Fibroblast of mammary gland (primary cell): ENCODE data around the gene UST.
"Not testable (repeated sequence)": the region's sequence is repeated elsewhere in the genome, so short reads cannot be mapped to it uniquely, and the experiment has no call there.

Experiments used
- DNase-seq: peaks from one replicate; pipeline ENCODE4 v3.0.0-alpha.2; 2010; ENCODE audit warnings: low read depth
- H3K4me3 ChIP-seq: 2 replicates; pipeline ENCODE4 v1.5.1; 2011; ENCODE audit warnings: low read depth, mild to moderate bottlenecking, low read length, moderate library complexity; ENCODE audit not compliant: control insufficient read depth
- TF ChIP-seq, protein P1 (sequence below): conservative IDR thresholded peaks from 2 replicates; pipeline ENCODE4 v1.5.1; 2011; ENCODE audit warnings: low read depth, low read length, inconsistent platforms; ENCODE audit not compliant: control insufficient read depth, insufficient read depth

UST gene

DNA sequence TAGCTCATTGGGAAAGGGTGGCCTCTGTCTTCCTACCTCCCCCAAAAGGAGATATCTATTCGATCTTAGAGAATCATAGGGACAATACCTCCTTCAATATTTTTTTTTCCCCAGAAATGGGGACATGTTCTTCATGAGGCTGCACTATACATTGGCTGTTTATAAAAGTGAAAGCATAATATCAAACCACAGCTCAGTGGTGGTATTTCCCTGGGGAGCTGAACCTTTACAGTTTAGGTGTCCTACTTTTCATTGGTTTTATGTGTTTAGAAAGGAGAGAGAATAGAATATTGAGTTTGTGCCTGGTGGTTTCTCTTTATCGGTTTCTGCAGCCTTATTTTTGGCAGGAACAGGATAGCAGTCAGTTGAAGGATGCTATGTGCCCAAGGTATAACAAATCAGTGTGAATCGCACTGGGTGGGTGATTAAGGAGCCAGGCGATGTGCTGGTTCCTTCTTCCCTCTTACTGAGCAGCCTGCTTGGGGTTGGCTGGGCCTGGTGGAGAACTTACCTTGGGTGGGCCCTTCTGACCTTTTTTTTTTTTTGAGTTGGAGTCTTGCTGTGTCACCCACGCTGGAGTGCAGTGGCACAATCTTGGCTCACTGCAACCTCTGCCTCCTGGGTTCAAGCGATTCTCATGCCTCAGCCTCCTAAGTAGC is 25.2 kb downstream of the UST start:
- TF ChIP-seq, protein P1, sequence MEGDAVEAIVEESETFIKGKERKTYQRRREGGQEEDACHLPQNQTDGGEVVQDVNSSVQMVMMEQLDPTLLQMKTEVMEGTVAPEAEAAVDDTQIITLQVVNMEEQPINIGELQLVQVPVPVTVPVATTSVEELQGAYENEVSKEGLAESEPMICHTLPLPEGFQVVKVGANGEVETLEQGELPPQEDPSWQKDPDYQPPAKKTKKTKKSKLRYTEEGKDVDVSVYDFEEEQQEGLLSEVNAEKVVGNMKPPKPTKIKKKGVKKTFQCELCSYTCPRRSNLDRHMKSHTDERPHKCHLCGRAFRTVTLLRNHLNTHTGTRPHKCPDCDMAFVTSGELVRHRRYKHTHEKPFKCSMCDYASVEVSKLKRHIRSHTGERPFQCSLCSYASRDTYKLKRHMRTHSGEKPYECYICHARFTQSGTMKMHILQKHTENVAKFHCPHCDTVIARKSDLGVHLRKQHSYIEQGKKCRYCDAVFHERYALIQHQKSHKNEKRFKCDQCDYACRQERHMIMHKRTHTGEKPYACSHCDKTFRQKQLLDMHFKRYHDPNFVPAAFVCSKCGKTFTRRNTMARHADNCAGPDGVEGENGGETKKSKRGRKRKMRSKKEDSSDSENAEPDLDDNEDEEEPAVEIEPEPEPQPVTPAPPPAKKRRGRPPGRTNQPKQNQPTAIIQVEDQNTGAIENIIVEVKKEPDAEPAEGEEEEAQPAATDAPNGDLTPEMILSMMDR: no peak
- no peak overlapping the region for H3K4me3 ChIP-seq
- DNase-seq: no peak

DNA sequence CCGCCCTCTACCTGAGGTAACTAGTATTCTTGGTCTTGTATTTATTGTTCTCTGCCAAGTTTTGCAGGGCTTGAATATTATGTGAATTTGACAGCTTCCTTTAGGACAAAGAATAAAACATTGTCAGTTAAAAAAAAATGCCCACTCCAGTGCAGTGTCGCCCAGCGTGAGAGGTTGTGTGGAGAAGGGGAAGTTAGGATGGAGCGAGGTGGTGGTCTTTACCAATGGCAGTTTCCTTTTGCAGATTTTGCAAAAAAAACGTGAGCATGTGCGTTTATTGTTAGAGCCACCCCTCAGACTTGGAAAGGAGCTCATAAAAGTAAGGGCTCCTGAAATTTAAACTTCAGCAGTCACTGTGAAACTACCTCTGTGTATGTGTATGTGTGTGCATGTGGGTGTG is 28.3 kb downstream of the UST start:
- H3K4me3 ChIP-seq: no peak overlapping the region
- TF ChIP-seq, protein P1: no peak
- DNase-seq: no peak

DNA sequence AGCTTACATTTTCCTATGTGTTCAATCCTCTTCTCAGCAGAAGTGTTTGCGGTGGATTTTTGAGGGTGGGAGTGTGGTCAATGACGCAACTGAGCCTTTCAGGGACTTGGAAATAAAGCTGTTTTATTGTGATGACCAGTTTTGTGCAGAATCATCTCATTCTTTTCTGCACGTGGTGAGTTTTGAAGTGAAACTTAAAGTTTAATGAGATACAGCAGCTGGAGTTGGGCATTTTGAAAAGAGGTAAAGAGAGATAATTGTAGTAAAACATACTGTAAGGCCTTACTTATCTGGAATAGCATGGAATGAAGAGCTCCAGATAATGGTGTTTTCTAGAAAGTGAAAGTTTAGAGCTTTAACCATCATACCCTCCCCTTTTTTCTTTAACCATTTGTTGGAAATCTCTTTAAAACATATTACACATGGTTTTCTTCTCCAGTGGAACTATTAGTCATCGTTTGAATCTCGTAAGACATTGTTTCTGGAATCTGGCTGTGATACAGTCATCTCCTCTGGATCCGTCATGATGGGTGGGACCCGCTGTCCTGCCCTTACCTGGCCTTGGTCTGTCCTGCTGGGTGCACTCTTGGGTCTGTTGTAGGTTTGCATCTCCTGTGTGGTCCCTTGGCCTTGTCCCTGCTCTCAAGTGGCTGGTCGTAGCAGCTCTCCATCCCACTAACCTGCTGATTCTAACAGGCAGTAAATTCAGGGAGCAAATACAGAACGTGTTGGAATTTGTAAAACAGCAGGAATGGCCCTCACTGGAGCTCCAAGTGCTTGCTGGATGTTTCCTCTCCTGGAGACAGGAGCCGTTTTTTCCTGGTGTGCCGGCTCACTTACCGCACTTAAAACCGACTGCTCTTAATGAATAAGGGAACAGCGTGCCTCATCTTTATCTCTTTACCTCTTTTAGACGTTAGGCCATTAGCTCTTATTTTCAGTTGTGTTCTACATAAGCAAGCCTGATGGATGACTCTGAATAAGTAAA is 29.8 kb downstream of the UST start:
- H3K4me3 ChIP-seq: peak overlapping the region; percentile 35
- DNase-seq: peak; percentile 92
- TF ChIP-seq, protein P1: no peak

DNA sequence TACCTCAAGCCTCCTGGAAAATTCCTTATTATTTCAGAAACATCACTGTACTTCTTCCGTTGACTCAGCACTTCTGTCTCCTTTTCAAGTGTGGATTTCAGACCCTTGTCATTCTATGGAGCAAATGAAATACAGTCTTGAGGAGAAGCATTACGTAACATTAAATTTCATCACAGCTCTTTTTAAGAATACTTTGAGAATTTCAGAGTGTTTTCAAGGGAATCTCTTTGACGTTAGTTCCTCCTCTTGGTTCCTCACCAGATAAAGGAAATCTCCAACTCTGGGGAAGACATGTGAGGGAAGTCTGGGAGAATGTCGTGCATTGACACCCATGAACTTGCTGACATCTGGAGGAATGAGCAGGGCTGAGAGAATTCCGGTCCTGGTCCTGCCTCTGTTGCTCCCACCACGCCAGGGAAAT is 32.3 kb downstream of the UST start:
- TF ChIP-seq, protein P1: no peak
- H3K4me3 ChIP-seq: no peak overlapping the region
- peak; percentile 71 for DNase-seq

DNA sequence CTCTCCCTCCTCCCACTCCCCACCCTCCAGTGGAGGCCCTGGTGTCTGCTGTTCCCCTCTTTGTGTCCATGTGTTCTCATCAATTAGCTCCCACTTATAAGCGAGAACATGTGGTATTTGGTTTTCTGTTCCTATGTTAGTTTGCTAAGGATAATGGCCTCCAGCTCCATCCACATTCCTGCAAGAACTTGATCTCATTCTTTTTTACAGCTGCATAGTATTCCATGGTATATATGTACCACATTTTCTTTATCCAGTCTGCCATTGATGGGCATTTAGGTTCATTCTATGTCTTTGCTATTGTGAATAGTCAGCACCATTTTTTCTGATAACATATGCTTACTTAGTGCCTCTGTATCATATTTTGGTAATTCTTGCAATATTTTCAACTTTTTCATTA is 33.6 kb downstream of the UST start:
- not testable (repeated sequence) for DNase-seq, H3K4me3 ChIP-seq

DNA sequence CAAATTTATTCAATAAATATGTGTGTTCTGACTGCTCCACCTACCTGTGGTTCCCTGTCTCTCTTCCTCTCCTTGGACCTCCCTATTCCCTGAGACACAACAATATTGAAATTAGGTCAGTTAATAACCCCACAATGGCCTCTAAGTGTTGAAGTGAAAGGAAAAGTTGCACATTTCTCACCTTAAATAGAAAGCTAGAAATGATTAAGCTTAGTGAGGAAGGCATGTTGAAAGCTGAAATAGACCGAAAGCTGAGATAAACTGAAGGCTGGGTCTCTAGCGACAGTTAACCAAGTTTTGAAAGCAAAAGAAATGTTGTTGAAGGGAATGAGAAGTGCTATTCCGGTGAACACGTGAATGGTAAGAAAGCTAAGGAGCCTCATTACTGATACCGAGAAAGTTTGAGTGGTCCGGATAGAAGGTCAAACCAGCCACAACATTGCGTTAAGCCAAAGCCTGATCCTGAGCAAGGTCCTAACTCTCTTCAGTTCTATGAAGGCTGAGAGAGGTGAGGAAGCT is 34.1 kb downstream of the UST start:
- DNase-seq: no peak
- TF ChIP-seq, protein P1: no peak
- H3K4me3 ChIP-seq: no peak overlapping the region

DNA sequence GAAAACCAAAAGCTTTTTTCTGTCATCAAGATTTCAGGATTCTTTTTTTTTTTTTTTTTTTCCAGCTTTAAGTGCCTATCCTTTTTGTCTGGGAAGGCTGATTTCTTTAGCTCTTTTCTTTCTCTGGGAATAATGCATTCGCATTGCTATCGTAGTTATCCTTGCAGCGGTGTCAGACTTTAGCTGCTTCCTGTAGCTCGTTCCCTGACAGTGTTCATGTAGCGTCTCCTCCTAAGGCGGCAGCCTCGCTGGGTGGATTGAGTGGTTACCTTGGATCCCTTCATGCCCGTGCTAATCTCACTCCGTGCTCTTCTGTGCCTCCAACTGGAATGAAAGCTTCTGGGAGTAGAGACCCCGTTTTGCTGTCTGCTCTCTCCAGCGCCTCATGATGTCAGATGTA is 43.1 kb downstream of the UST start:
- TF ChIP-seq, protein P1: no peak
- no peak for DNase-seq

More for the DNA sequence above, 43.1 kb downstream of the UST start:
- H3K4me3 ChIP-seq: no peak overlapping the region
